Fibroblast of lung (primary cell): Measurements from ENCODE around the gene CFAP97D1. TPM values are rescaled to one million over a fixed set of nuclear protein-coding genes. Genes with fewer than 3 reads are reported as not detected.

ENCODE experiments used
- DNase-seq, 2 donors: peaks; one replicate each; pipeline versions ENCODE4 v3.0.0 to v3.0.0-alpha.2; 2010; ENCODE audit warnings: low read depth in 2 of 2
- H2AFZ ChIP-seq: 2 replicates; pipeline ENCODE4 v1.5.1; 2012; ENCODE audit warnings: low read length, control low read depth, inconsistent platforms
- H3K27ac ChIP-seq: 2 replicates; pipeline ENCODE4 v1.5.1; 2011; ENCODE audit warnings: low read length, control low read depth; ENCODE audit not compliant: insufficient read depth
- H3K27me3 ChIP-seq: 2 replicates; pipeline ENCODE4 v1.5.1; 2011; ENCODE audit warnings: mild to moderate bottlenecking, low read length; ENCODE audit not compliant: control insufficient read depth, insufficient read depth
- H3K36me3 ChIP-seq: 2 replicates; pipeline ENCODE4 v1.5.1; 2011; ENCODE audit warnings: low read length; ENCODE audit not compliant: control insufficient read depth, insufficient read depth
- H3K4me1 ChIP-seq: 2 replicates; pipeline ENCODE4 v1.5.1; 2011; ENCODE audit warnings: low read length; ENCODE audit not compliant: control insufficient read depth, insufficient read depth; ENCODE audit errors: extremely low read depth
- H3K4me2 ChIP-seq: 2 replicates; pipeline ENCODE4 v1.5.1; 2011; ENCODE audit warnings: low read length, control low read depth; ENCODE audit not compliant: insufficient read depth; ENCODE audit errors: extremely low read depth
- H3K4me3 ChIP-seq, 4 experiments: fragments of 200-600 bp in 1 of 4; sonication (generic) in 1 of 4; replicated peaks in 1 of 4; 2 replicates each; pipeline ENCODE4 v1.5.1; 2011 to 2016; ENCODE audit warnings: low read length in 4 of 4, low read depth in 3 of 4, mild to moderate bottlenecking in 3 of 4, control low read depth in 2 of 4, inconsistent platforms in 1 of 4, mixed read lengths in 1 of 4; ENCODE audit not compliant: insufficient read depth in 1 of 4; ENCODE audit errors: control extremely low read depth in 1 of 4
- H3K79me2 ChIP-seq: 2 replicates; pipeline ENCODE4 v1.5.1; 2012; ENCODE audit warnings: mild to moderate bottlenecking, low read length, inconsistent platforms; ENCODE audit not compliant: control insufficient read depth, insufficient read depth
- H3K9ac ChIP-seq: 2 replicates; pipeline ENCODE4 v1.5.1; 2011; ENCODE audit warnings: mild to moderate bottlenecking, low read length, control low read depth; ENCODE audit not compliant: insufficient read depth
- H3K9me3 ChIP-seq: 2 replicates; pipeline ENCODE4 v1.5.1; 2012; ENCODE audit warnings: low read depth, low read length; ENCODE audit not compliant: control insufficient read depth, insufficient read depth
- H4K20me1 ChIP-seq: 2 replicates; pipeline ENCODE4 v1.5.1; 2011; ENCODE audit warnings: low read length; ENCODE audit not compliant: control insufficient read depth, insufficient read depth; ENCODE audit errors: extremely low read depth
- CTCF ChIP-seq, 2 donors: IDR thresholded peaks in 1 of 2; conservative IDR thresholded peaks in 1 of 2; 1 replicate in 1 of 2; 2 replicates in 1 of 2; pipeline ENCODE4 v1.5.1; 2011 to 2012; ENCODE audit warnings: low read length in 2 of 2, control low read depth in 1 of 2, inconsistent platforms in 1 of 2, low read depth in 1 of 2, mild to moderate bottlenecking in 1 of 2
- EZH2 ChIP-seq: IDR thresholded peaks from 2 replicates; pipeline ENCODE4 v1.5.1; 2012; ENCODE audit warnings: low read length, control low read depth, mild to moderate bottlenecking; ENCODE audit errors: missing control alignments
- polyA plus RNA-seq, 2 donors: library from polyadenylated mRNA; depleted of rRNA in 1 of 2; stranded (reverse) in 1 of 2; unstranded in 1 of 2; fragments of >200 nt; gene quantifications; 2 replicates each; pipeline ENCODE4 v1.2.1, GENCODE V29; 2011 to 2012; ENCODE audit warnings: missing spikeins in 1 of 2
- total RNA-seq: library from RNA; depleted of rRNA; stranded (reverse); fragments of >200 nt; gene quantifications from 2 replicates; pipeline ENCODE4 v1.2.1, GENCODE V29; 2014

CFAP97D1 gene
- total and polyA plus RNA-seq, 2 donors (not counting 1 experiment from before 2014, with no cell fraction given): under 0.01 to 0.02 TPM

DNA sequence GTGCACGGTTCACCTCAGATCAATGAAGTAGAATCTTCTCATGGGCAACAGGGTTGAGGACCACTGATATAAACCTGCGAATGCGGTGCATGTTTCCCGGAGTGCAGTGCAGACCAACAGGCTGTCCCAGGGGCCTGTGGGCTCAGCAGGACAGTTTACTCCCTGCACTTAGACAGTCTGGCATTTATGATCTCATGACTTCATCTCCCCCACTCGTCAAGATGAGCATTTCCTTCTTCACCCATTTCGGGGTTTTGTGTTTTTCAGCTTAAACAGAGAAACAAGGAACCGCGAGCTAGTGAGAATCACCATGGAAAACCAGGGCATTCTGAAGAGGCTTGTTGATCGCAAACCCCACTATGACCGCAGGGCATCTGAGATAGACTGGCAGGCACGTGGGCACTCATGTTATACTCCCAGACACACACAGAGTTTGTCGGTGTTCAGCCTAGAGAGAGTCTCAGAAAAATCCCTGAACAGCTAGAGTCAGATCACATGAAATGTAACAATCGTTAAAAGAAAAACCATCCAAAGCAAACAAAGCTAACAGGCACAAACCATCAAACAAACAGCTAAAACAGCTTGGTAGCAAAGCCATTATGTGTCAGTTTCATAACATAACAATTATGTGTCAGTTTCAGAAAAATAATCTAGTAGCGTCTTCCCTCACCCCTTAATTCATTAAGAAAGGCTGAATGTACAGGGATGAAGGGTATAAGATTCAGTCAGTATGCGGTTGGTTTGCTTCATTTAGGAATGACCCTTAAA, 2.9 kb downstream of the CFAP97D1 start:
- Histone ChIP-seq H3K79me2 (no peaks in the 10 kb centered on the region), H3K9ac (no peak overlapping the region), H3K4me3 (no peak overlapping the region), H3K27ac (no peak overlapping the region), H4K20me1 (no peaks in the 10 kb centered on the region), H3K27me3 (peaks cover 3% of the 10 kb centered on the region), H2AFZ (no peak overlapping the region), H3K36me3 (no peaks in the 10 kb centered on the region), H3K4me2 (no peak overlapping the region), H3K9me3 (no peaks in the 10 kb centered on the region), H3K4me1 (peaks cover 4% of the 10 kb centered on the region)
- DNase-seq: no peak
- TF ChIP-seq EZH2 (no peak), CTCF (conservative IDR thresholded peaks at IDR 0.05 in 1 of 2, IDR thresholded peaks at IDR 0.05 in 1 of 2; ENCODE audit: low read depth in 1 of 2, low read length in 2 of 2) (no peak)

GRCh38 chr17:43784068-43784467, 3.8 kb downstream of the CFAP97D1 start:
- no peaks in the 10 kb centered on the region for H3K9me3 ChIP-seq
- H3K27ac ChIP-seq: no peak overlapping the region
- no peak overlapping the region for H2AFZ ChIP-seq
- peaks cover 4% of the 10 kb centered on the region for H3K4me1 ChIP-seq
- no peak overlapping the region for H3K4me3 ChIP-seq
- no peaks in the 10 kb centered on the region for H4K20me1 ChIP-seq
- DNase-seq: peak in 1 of 2 donors; percentile 87
- H3K9ac ChIP-seq: no peak overlapping the region
- TF ChIP-seq EZH2 (no peak), CTCF (conservative IDR thresholded peaks at IDR 0.05 in 1 of 2, IDR thresholded peaks at IDR 0.05 in 1 of 2; ENCODE audit: low read depth in 1 of 2, low read length in 2 of 2) (no peak)
- H3K27me3 ChIP-seq: peaks cover 3% of the 10 kb centered on the region
- H3K79me2 ChIP-seq: no peaks in the 10 kb centered on the region
- H3K36me3 ChIP-seq: no peaks in the 10 kb centered on the region
- H3K4me2 ChIP-seq: no peak overlapping the region

- Histone ChIP-seq H3K9me3 (no peaks in the 10 kb centered on the region), H3K27ac (no peak overlapping the region), H3K27me3 (peaks cover 3% of the 10 kb centered on the region), H3K4me3 (no peak overlapping the region), H3K36me3 (no peaks in the 10 kb centered on the region), H3K79me2 (no peaks in the 10 kb centered on the region), H3K9ac (no peak overlapping the region), H4K20me1 (no peaks in the 10 kb centered on the region), H3K4me2 (peak overlapping the region; percentile 15), H2AFZ (peak overlapping the region; percentile 8), H3K4me1 (peaks cover 4% of the 10 kb centered on the region)
- no peak for TF ChIP-seq CTCF (conservative IDR thresholded peaks at IDR 0.05 in 1 of 2, IDR thresholded peaks at IDR 0.05 in 1 of 2; ENCODE audit: low read depth in 1 of 2, low read length in 2 of 2)
- no peak for TF ChIP-seq EZH2
- peak; percentile 53 to 87 for DNase-seq
These were observed 4.4 kb downstream of the CFAP97D1 start for GRCh38 chr17:43784628-43785101.
